Osteoblast (primary cell): Measurements from ENCODE around the gene MATR3. TPM values are rescaled to one million over a fixed set of nuclear protein-coding genes. Genes with fewer than 3 reads are reported as not detected.

ENCODE experiments used
- DNase-seq: peaks from one replicate; pipeline ENCODE4 v3.0.0; 2011; ENCODE audit warnings: low spot score, mixed read lengths; ENCODE audit not compliant: insufficient read length; ENCODE audit errors: missing footprints
- H2AFZ ChIP-seq: 2 replicates; pipeline ENCODE4 v1.6.0; 2011; ENCODE audit warnings: mild to moderate bottlenecking, low read length
- H3K27ac ChIP-seq: 2 replicates; pipeline ENCODE4 v1.5.1; 2011; ENCODE audit warnings: mild to moderate bottlenecking, low read depth, low read length, moderate library complexity
- H3K27me3 ChIP-seq: 2 replicates; pipeline ENCODE4 v1.6.0; 2012; ENCODE audit warnings: mild to moderate bottlenecking, control low read depth, inconsistent platforms, low read length, moderate library complexity; ENCODE audit not compliant: insufficient read depth
- H3K36me3 ChIP-seq: 2 replicates; pipeline ENCODE4 v1.5.1; 2011; ENCODE audit warnings: mild to moderate bottlenecking, low read length, control low read depth, moderate library complexity; ENCODE audit not compliant: insufficient read depth
- H3K4me1 ChIP-seq: 2 replicates; pipeline ENCODE4 v1.5.1; 2011; ENCODE audit warnings: mild to moderate bottlenecking, low read length, control low read depth, moderate library complexity; ENCODE audit not compliant: insufficient read depth
- H3K4me2 ChIP-seq: 2 replicates; pipeline ENCODE4 v1.6.0; 2011; ENCODE audit warnings: mild to moderate bottlenecking, low read length; ENCODE audit not compliant: insufficient read depth
- H3K4me3 ChIP-seq: fragments of 200-600 bp; sonication (generic); 3 replicates; pipeline ENCODE4 v1.5.1; 2012; ENCODE audit warnings: mild to moderate bottlenecking, low read length, inconsistent platforms; ENCODE audit not compliant: insufficient read depth
- H3K79me2 ChIP-seq: 2 replicates; pipeline ENCODE4 v1.6.0; 2012; ENCODE audit warnings: mild to moderate bottlenecking, low read length, control low read depth, inconsistent platforms; ENCODE audit not compliant: insufficient read depth
- H3K9me3 ChIP-seq: 2 replicates; pipeline ENCODE4 v1.5.1; 2011; ENCODE audit warnings: low read depth, low read length, control low read depth
- H4K20me1 ChIP-seq: 2 replicates; pipeline ENCODE4 v1.6.0; 2012; ENCODE audit warnings: mild to moderate bottlenecking, low read length, control low read depth; ENCODE audit not compliant: insufficient read depth
- CTCF ChIP-seq: IDR thresholded peaks from 2 replicates; pipeline ENCODE4 v1.5.1; 2011; ENCODE audit warnings: mild to moderate bottlenecking, low read depth, low read length, moderate library complexity; ENCODE audit errors: extremely low read depth
- total RNA-seq: library from RNA; depleted of rRNA; stranded (reverse); fragments of >200 nt; gene quantifications from 2 replicates; pipeline ENCODE4 v1.2.3, GENCODE V29; 2012

MATR3 gene
- total RNA-seq, 1 donor, result 284 TPM

GRCh38 chr5:139256820-139257219 is 36.7 kb upstream of the MATR3 start:
- DNase-seq, result no peak
- Histone ChIP-seq H3K9me3 (no peaks in the 10 kb centered on the region), H2AFZ (no peak overlapping the region), H3K4me3 (no peak overlapping the region), H3K27ac (no peak overlapping the region), H3K36me3 (no peaks in the 10 kb centered on the region), H3K4me2 (no peak overlapping the region), H3K27me3 (peaks cover 5% of the 10 kb centered on the region), H3K4me1 (peaks cover 4% of the 10 kb centered on the region), H3K79me2 (no peaks in the 10 kb centered on the region), H4K20me1 (no peaks in the 10 kb centered on the region)
- no peak for TF ChIP-seq CTCF

- Histone ChIP-seq H3K79me2 (no peaks in the 10 kb centered on the region), H3K27ac (peak overlapping the region; percentile 31), H3K27me3 (peaks cover 5% of the 10 kb centered on the region), H3K9me3 (no peaks in the 10 kb centered on the region), H2AFZ (peak overlapping the region; percentile 80), H3K4me2 (no peak overlapping the region), H3K36me3 (no peaks in the 10 kb centered on the region), H3K4me1 (peaks cover 11% of the 10 kb centered on the region), H4K20me1 (no peaks in the 10 kb centered on the region), H3K4me3 (no peak overlapping the region)
- no peak for DNase-seq
- TF ChIP-seq CTCF, result no peak
Observed at GRCh38 chr5:139262059-139262741, 31.3 kb upstream of the MATR3 start.

- Histone ChIP-seq H4K20me1 (no peaks in the 10 kb centered on the region), H3K4me1 (peaks cover 11% of the 10 kb centered on the region), H3K4me2 (peak overlapping the region; percentile 15), H2AFZ (peak overlapping the region; percentile 80), H3K79me2 (no peaks in the 10 kb centered on the region), H3K9me3 (no peaks in the 10 kb centered on the region), H3K27ac (peak overlapping the region; percentile 31), H3K27me3 (peaks cover 5% of the 10 kb centered on the region), H3K36me3 (no peaks in the 10 kb centered on the region), H3K4me3 (no peak overlapping the region)
- peak; percentile 97 for DNase-seq
- peak; percentile 99 for TF ChIP-seq CTCF
Observed at GRCh38 chr5:139262742-139263445, 30.6 kb upstream of the MATR3 start.

- no peak for DNase-seq
Observed at GRCh38 chr5:139263536-139263935, 30.0 kb upstream of the MATR3 start.

More at GRCh38 chr5:139263536-139263935, 30.0 kb upstream of the MATR3 start:
- Histone ChIP-seq H3K27ac (no peak overlapping the region), H2AFZ (peak overlapping the region; percentile 49), H4K20me1 (no peaks in the 10 kb centered on the region), H3K4me1 (peaks cover 11% of the 10 kb centered on the region), H3K27me3 (peaks cover 2% of the 10 kb centered on the region), H3K4me2 (no peak overlapping the region), H3K9me3 (no peaks in the 10 kb centered on the region), H3K36me3 (no peaks in the 10 kb centered on the region), H3K79me2 (no peaks in the 10 kb centered on the region), H3K4me3 (no peak overlapping the region)
- TF ChIP-seq CTCF, result no peak
